ENCODE data around the gene RETREG1. TPM values are rescaled to one million over a fixed set of nuclear protein-coding genes. Genes with fewer than 3 reads are reported as not detected.

The RETREG1 gene
- total and polyA plus RNA-seq, 2 donors (not counting 3 experiments of a cell fraction or from before 2014, with no cell fraction given): 0.46 TPM; not detected in 1

GRCh38 chr5:16464664-16465543 is 151.9 kb downstream of the RETREG1 start:
- H3K4me3 ChIP-seq (replicated peaks in 1 of 3; ENCODE audit: insufficient read depth in 1 of 3, low read depth in 1 of 3, low read length in 3 of 3): peak overlapping the region; percentile 47 to 82 (median 72)
- peak overlapping the region; percentile 93 for H3K4me2 ChIP-seq (ENCODE audit: insufficient read depth, low read length)
- H4K20me1 ChIP-seq (replicated peaks; ENCODE audit: control insufficient read depth, extremely low read depth, insufficient read depth, low read length): no peaks in the 10 kb centered on the region
- TF ChIP-seq CTCF (IDR thresholded peaks at IDR 0.05; ENCODE audit: extremely low read depth in 1 of 2, insufficient read depth in 1 of 2, low read depth in 1 of 2, low read length in 2 of 2): no peak
- no peak for TF ChIP-seq MYC (IDR thresholded peaks at IDR 0.05; ENCODE audit: low read depth, low read length)
- H3K36me3 ChIP-seq (ENCODE audit: control insufficient read depth in 2 of 2, extremely low read depth in 1 of 2, insufficient read depth in 2 of 2, low read length in 2 of 2): peaks cover 4 to 11% of the 10 kb centered on the region in 2 experiments
- dilution Hi-C loops (cut with MboI; ENCODE audit: extremely low pct_ligation_motif_present, low sequenced_read_pairs) (no loop called here), intact Hi-C loops (cut with micrococcal nuclease) (loop anchor here (5.0 kb wide), 1 partner anchor 87 kb away; no protein-coding TSS in a partner anchor)
- H3K27ac ChIP-seq (ENCODE audit: insufficient read depth, low read depth, low read length): peak overlapping the region; percentile 56
- H3K27me3 ChIP-seq (ENCODE audit: control insufficient read depth in 2 of 2, insufficient read depth in 2 of 2, low read length in 2 of 2): no peaks in the 10 kb centered on the region
- H3K9ac ChIP-seq (replicated peaks; ENCODE audit: extremely low read depth, insufficient read depth, low read length): peak overlapping the region; percentile 83
- peak; percentile 26 for FAIRE-seq
- DNase-seq (ENCODE audit: low read depth, low spot score): peak; percentile 6
- H3K79me2 ChIP-seq (ENCODE audit: control insufficient read depth, insufficient read depth, low read length): peaks cover 34% of the 10 kb centered on the region
- ChIA-PET POLR2A (no interaction called here), CTCF (interaction anchor here (3.5 kb wide), 1 partner anchor 9 kb away, joined by 22 read pairs; no protein-coding TSS in a partner anchor)
- peaks cover 27% of the 10 kb centered on the region for H3K4me1 ChIP-seq (ENCODE audit: control insufficient read depth, extremely low read depth, insufficient read depth, low read length)
- TSS peak; percentile 63 for BruUV-seq (replicated peaks)
- no peaks in the 10 kb centered on the region for H3K9me1 ChIP-seq (replicated peaks; ENCODE audit: control insufficient read depth, extremely low read depth, insufficient read depth, low read length)
- H3K9me3 ChIP-seq (replicated peaks; ENCODE audit: control insufficient read depth, insufficient read depth, low read length): no peaks in the 10 kb centered on the region
- peak overlapping the region; percentile 88 for H2AFZ ChIP-seq (ENCODE audit: low read depth, low read length)

DNA sequence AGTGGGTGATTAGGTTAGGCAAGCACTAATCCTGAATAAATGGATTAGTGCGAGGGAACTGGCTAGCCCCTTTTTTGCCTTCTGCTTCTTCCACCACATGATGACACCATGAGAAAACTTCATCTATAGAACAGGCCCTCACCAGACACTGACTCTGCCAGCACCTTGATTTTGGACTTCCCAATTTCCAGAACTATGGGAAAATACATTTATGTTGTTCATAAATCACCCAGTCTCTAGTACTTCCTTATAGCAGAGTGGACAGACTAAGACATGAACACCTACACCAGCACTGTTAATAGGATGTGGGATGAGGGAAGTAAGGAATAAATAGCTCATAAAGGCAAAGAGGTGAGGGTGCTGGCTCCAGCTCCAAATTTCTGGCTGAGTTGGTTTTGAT is 152.6 kb downstream of the RETREG1 start:
- DNase-seq (ENCODE audit: low read depth, low spot score) (no peak), FAIRE-seq (no peak)
- Histone ChIP-seq H3K27me3 (ENCODE audit: control insufficient read depth in 2 of 2, insufficient read depth in 2 of 2, low read length in 2 of 2) (no peaks in the 10 kb centered on the region), H3K4me1 (ENCODE audit: control insufficient read depth, extremely low read depth, insufficient read depth, low read length) (peaks cover 27% of the 10 kb centered on the region), H3K79me2 (ENCODE audit: control insufficient read depth, insufficient read depth, low read length) (peaks cover 39% of the 10 kb centered on the region), H2AFZ (ENCODE audit: low read depth, low read length) (no peak overlapping the region), H3K4me3 (replicated peaks in 1 of 3; ENCODE audit: insufficient read depth in 1 of 3, low read depth in 1 of 3, low read length in 3 of 3) (peak overlapping the region in 2 of 3 experiments; percentile 72 to 82), H3K9me1 (replicated peaks; ENCODE audit: control insufficient read depth, extremely low read depth, insufficient read depth, low read length) (no peaks in the 10 kb centered on the region), H3K36me3 (ENCODE audit: control insufficient read depth in 2 of 2, extremely low read depth in 1 of 2, insufficient read depth in 2 of 2, low read length in 2 of 2) (peaks cover 4 to 14% of the 10 kb centered on the region in 2 experiments), H3K9me3 (replicated peaks; ENCODE audit: control insufficient read depth, insufficient read depth, low read length) (no peaks in the 10 kb centered on the region), H3K27ac (ENCODE audit: insufficient read depth, low read depth, low read length) (no peak overlapping the region), H3K4me2 (ENCODE audit: insufficient read depth, low read length) (peak overlapping the region; percentile 93), H3K9ac (replicated peaks; ENCODE audit: extremely low read depth, insufficient read depth, low read length) (no peak overlapping the region), H4K20me1 (replicated peaks; ENCODE audit: control insufficient read depth, extremely low read depth, insufficient read depth, low read length) (no peaks in the 10 kb centered on the region)
- TF ChIP-seq EZH2 (IDR thresholded peaks at IDR 0.05; ENCODE audit: borderline replicate concordance, low read depth, low read length, severe bottlenecking) (no peak), JUN (IDR thresholded peaks at IDR 0.05; ENCODE audit: borderline replicate concordance, insufficient read depth, insufficient read length, low read depth) (no peak), GATA2 (IDR thresholded peaks at IDR 0.05; ENCODE audit: insufficient read depth, insufficient read length, low read depth, low read length) (no peak), POLR2A (IDR thresholded peaks at IDR 0.05; ENCODE audit: low read depth, low read length) (no peak), MAX (IDR thresholded peaks at IDR 0.05; ENCODE audit: insufficient read depth, insufficient read length) (no peak), POLR2AphosphoS5 (IDR thresholded peaks at IDR 0.05; ENCODE audit: insufficient read depth, low read depth, low read length) (no peak), MYC (IDR thresholded peaks at IDR 0.05; ENCODE audit: low read depth, low read length) (no peak), CTCF (IDR thresholded peaks at IDR 0.05; ENCODE audit: extremely low read depth in 1 of 2, insufficient read depth in 1 of 2, low read depth in 1 of 2, low read length in 2 of 2) (no peak), FOS (IDR thresholded peaks at IDR 0.05; ENCODE audit: borderline replicate concordance, insufficient read depth, low read length) (no peak)
- BruUV-seq (replicated peaks): no TSS peak
- dilution Hi-C loops (cut with MboI; ENCODE audit: extremely low pct_ligation_motif_present, low sequenced_read_pairs): no loop called here
- ChIA-PET POLR2A (no interaction called here), CTCF (interaction anchor here (3.5 kb wide), 1 partner anchor 9 kb away, joined by 22 read pairs; no protein-coding TSS in a partner anchor)
- intact Hi-C loops (cut with micrococcal nuclease): no loop called here
